ENCODE data around the gene PCYT2. TPM values are rescaled to one million over a fixed set of nuclear protein-coding genes. Genes with fewer than 3 reads are reported as not detected.

Gene PCYT2
- total and polyA plus RNA-seq, 9 of the 15 experiments (the other 6 are each of a cell fraction or from before 2014, with no cell fraction given) = 0.92 to 134 (median 82.5) TPM

DNA sequence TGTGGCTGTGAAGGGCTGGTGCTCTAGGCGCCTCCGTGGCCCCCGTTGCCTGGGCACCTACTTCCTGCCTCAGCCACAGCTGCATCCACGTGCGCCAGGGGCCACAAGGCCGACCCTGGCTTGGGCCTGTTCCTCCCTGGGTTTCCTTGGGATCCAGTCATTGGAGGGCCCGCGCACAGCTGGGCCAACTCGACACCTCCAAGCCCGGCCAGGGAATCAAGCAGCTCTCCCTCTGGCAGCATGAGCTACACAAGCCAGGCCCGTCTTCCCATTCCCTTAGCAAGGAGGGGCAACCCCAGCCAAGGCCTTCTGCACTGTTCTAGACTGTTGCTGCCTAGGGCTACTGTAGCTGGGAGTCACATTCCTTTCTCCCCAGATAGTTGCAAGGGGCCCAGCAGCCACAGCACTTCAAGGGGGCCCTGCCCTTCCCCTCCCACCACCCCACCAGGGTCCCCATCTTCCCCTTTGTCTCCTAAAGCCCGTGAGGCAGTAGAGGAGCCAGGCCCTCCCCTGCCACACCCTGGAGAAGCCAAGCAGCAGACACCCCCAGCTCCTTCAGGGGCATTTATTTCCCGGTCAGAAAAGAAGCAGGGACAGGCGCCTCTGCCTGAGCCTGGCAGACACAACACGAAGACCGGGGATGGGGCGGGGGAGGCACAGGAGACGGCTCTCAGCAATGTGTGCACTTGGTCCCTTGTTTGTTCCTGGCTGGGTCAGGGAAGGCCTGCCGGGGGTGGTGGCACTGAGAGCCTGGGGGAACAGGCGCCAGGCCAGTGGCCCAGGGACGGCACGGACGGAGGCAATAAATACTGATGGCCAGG lies 43.8 kb downstream of the PCYT2 start (continued):
- TF ChIP-seq IFI16 (CRISPR knock-in tag; IDR thresholded peaks at IDR 0.05) = no peak
- TF ChIP-seq, protein P1, sequence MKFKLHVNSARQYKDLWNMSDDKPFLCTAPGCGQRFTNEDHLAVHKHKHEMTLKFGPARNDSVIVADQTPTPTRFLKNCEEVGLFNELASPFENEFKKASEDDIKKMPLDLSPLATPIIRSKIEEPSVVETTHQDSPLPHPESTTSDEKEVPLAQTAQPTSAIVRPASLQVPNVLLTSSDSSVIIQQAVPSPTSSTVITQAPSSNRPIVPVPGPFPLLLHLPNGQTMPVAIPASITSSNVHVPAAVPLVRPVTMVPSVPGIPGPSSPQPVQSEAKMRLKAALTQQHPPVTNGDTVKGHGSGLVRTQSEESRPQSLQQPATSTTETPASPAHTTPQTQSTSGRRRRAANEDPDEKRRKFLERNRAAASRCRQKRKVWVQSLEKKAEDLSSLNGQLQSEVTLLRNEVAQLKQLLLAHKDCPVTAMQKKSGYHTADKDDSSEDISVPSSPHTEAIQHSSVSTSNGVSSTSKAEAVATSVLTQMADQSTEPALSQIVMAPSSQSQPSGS (CRISPR knock-in tag; IDR thresholded peaks at IDR 0.05) = no peak
- TF ChIP-seq HDAC1 (IDR thresholded peaks at IDR 0.05) = no peak
- TF ChIP-seq, protein P2, sequence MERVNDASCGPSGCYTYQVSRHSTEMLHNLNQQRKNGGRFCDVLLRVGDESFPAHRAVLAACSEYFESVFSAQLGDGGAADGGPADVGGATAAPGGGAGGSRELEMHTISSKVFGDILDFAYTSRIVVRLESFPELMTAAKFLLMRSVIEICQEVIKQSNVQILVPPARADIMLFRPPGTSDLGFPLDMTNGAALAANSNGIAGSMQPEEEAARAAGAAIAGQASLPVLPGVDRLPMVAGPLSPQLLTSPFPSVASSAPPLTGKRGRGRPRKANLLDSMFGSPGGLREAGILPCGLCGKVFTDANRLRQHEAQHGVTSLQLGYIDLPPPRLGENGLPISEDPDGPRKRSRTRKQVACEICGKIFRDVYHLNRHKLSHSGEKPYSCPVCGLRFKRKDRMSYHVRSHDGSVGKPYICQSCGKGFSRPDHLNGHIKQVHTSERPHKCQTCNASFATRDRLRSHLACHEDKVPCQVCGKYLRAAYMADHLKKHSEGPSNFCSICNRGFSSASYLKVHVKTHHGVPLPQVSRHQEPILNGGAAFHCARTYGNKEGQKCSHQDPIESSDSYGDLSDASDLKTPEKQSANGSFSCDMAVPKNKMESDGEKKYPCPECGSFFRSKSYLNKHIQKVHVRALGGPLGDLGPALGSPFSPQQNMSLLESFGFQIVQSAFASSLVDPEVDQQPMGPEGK (CRISPR knock-in tag; IDR thresholded peaks at IDR 0.05; ENCODE audit: borderline replicate concordance) = 0 out of 2 replicates have a peak, but pooled peaks have one; percentile 62
- TF ChIP-seq RBM22 (IDR thresholded peaks at IDR 0.05; ENCODE audit: low read depth, low read length, poor library complexity, severe bottlenecking) = peak; percentile 96
- no peak for TF ChIP-seq TFAM (CRISPR knock-in tag; conservative IDR thresholded peaks at IDR 0.05)
- TF ChIP-seq, protein P3, sequence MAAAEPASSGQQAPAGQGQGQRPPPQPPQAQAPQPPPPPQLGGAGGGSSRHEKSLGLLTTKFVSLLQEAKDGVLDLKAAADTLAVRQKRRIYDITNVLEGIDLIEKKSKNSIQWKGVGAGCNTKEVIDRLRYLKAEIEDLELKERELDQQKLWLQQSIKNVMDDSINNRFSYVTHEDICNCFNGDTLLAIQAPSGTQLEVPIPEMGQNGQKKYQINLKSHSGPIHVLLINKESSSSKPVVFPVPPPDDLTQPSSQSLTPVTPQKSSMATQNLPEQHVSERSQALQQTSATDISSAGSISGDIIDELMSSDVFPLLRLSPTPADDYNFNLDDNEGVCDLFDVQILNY (CRISPR knock-in tag; IDR thresholded peaks at IDR 0.05) = no peak
- TF ChIP-seq DPF2 (IDR thresholded peaks at IDR 0.05) = no peak
- no peak for TF ChIP-seq NBN (IDR thresholded peaks at IDR 0.05; ENCODE audit: low read depth)
- TF ChIP-seq, protein P4, sequence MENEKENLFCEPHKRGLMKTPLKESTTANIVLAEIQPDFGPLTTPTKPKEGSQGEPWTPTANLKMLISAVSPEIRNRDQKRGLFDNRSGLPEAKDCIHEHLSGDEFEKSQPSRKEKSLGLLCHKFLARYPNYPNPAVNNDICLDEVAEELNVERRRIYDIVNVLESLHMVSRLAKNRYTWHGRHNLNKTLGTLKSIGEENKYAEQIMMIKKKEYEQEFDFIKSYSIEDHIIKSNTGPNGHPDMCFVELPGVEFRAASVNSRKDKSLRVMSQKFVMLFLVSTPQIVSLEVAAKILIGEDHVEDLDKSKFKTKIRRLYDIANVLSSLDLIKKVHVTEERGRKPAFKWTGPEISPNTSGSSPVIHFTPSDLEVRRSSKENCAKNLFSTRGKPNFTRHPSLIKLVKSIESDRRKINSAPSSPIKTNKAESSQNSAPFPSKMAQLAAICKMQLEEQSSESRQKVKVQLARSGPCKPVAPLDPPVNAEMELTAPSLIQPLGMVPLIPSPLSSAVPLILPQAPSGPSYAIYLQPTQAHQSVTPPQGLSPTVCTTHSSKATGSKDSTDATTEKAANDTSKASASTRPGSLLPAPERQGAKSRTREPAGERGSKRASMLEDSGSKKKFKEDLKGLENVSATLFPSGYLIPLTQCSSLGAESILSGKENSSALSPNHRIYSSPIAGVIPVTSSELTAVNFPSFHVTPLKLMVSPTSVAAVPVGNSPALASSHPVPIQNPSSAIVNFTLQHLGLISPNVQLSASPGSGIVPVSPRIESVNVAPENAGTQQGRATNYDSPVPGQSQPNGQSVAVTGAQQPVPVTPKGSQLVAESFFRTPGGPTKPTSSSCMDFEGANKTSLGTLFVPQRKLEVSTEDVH (IDR thresholded peaks at IDR 0.05; ENCODE audit: low read depth, partially characterized antibody) = no peak
- no peak for TF ChIP-seq CHD1 (IDR thresholded peaks at IDR 0.05; ENCODE audit: low read length)
- TF ChIP-seq, protein P5, sequence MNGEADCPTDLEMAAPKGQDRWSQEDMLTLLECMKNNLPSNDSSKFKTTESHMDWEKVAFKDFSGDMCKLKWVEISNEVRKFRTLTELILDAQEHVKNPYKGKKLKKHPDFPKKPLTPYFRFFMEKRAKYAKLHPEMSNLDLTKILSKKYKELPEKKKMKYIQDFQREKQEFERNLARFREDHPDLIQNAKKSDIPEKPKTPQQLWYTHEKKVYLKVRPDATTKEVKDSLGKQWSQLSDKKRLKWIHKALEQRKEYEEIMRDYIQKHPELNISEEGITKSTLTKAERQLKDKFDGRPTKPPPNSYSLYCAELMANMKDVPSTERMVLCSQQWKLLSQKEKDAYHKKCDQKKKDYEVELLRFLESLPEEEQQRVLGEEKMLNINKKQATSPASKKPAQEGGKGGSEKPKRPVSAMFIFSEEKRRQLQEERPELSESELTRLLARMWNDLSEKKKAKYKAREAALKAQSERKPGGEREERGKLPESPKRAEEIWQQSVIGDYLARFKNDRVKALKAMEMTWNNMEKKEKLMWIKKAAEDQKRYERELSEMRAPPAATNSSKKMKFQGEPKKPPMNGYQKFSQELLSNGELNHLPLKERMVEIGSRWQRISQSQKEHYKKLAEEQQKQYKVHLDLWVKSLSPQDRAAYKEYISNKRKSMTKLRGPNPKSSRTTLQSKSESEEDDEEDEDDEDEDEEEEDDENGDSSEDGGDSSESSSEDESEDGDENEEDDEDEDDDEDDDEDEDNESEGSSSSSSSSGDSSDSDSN (IDR thresholded peaks at IDR 0.05; ENCODE audit: borderline replicate concordance in 1 of 2, low read depth in 2 of 2, low read length in 2 of 2) = no peak
- TF ChIP-seq TAF1 (IDR thresholded peaks at IDR 0.05; ENCODE audit: control insufficient read depth, extremely low read depth, insufficient read depth, low read length, severe bottlenecking) = no peak
- TF ChIP-seq MECOM (CRISPR knock-in tag; IDR thresholded peaks at IDR 0.05) = no peak
- no peak for TF ChIP-seq HDAC3 (IDR thresholded peaks at IDR 0.05; ENCODE audit: borderline replicate concordance, partially characterized antibody)
- no peak for TF ChIP-seq ZNF668 (CRISPR knock-in tag; IDR thresholded peaks at IDR 0.05)
- no peak for TF ChIP-seq GABPA (tag; conservative IDR thresholded peaks at IDR 0.05; ENCODE audit: low read depth)
